ENCODE results near the gene BANK1. TPM values are rescaled to one million over a fixed set of nuclear protein-coding genes. Genes with fewer than 3 reads are reported as not detected.

BANK1 gene
- total RNA-seq, 1 experiment from 2014 or later = 3.3 TPM

GRCh38 chr4:101857176-101857575, 66.6 kb downstream of the BANK1 start:
- Histone ChIP-seq H3K9me3 (ENCODE audit: control insufficient read depth, insufficient read depth, low read depth, low read length) (no peaks in the 10 kb centered on the region), H3K36me3 (ENCODE audit: control insufficient read depth, insufficient read depth, low read length) (no peaks in the 10 kb centered on the region), H3K4me1 (ENCODE audit: control insufficient read depth, insufficient read depth, low read length) (no peaks in the 10 kb centered on the region), H3K27ac (ENCODE audit: low read length) (no peak overlapping the region), H3K4me3 (ENCODE audit: low read depth in 2 of 2, low read length in 2 of 2) (no peak overlapping the region), H3K27me3 (ENCODE audit: control insufficient read depth, insufficient read depth, low read length) (no peaks in the 10 kb centered on the region)
- in situ Hi-C loops (cut with HindIII; ENCODE audit: low pct_unique_long_range_greater_than_20kb, low sequenced_read_pairs) = no loop called here
- no peak for TF ChIP-seq SIN3A (IDR thresholded peaks at IDR 0.05; ENCODE audit: borderline replicate concordance, insufficient read depth, low read depth, low read length)
- TF ChIP-seq REST (IDR thresholded peaks at IDR 0.05; ENCODE audit: insufficient read depth in 1 of 2, low read depth in 2 of 2, low read length in 1 of 2) = no peak
- TF ChIP-seq TCF7L2 (IDR thresholded peaks at IDR 0.05; ENCODE audit: low read depth, low read length) = no peak
- no peak for TF ChIP-seq POLR2AphosphoS5 (IDR thresholded peaks at IDR 0.05; ENCODE audit: low read depth, low read length)
- no peak for TF ChIP-seq CTCF (IDR thresholded peaks at IDR 0.05)
- no TSS peak for BruUV-seq (replicated peaks)
- intact Hi-C loops (cut with micrococcal nuclease; ENCODE audit: unreplicated experiment) = no loop called here
- ATAC-seq = no peak
- ChIA-PET POLR2A (no interaction called here), CTCF (no interaction called here)
- no peak for DNase-seq (ENCODE audit: low read depth, low spot score)

DNA sequence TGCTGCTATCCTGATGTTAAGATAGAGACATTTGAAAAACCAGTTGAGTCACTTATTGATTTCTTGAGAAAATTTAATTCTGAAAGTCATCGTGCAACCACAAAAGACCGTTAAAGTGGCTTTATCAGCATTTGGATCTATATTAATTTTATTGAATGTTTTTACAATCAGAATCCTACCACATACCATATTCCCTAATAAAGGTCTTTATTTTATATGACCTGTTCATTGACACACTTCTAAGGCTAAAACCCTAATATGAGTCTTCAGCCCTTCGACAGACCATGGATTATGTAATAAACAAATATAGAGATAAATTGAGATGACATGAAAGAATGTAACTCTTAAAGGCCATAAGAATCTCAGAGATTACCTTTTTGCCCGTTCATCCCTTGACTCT, 68.1 kb downstream of the BANK1 start:
- ChIA-PET CTCF (no interaction called here), POLR2A (no interaction called here)
- Histone ChIP-seq H3K27ac (ENCODE audit: low read length) (no peak overlapping the region; the same call in 1 of the 2 replicates), H3K36me3 (ENCODE audit: control insufficient read depth, insufficient read depth, low read length) (no peaks in the 10 kb centered on the region), H3K9me3 (ENCODE audit: control insufficient read depth, insufficient read depth, low read depth, low read length) (no peaks in the 10 kb centered on the region), H3K4me3 (ENCODE audit: low read depth in 2 of 2, low read length in 2 of 2) (no peak overlapping the region), H3K27me3 (ENCODE audit: control insufficient read depth, insufficient read depth, low read length) (no peaks in the 10 kb centered on the region), H3K4me1 (ENCODE audit: control insufficient read depth, insufficient read depth, low read length) (no peaks in the 10 kb centered on the region)
- BruUV-seq (replicated peaks) = no TSS peak
- ATAC-seq (no peak), DNase-seq (ENCODE audit: low read depth, low spot score) (no peak)
- in situ Hi-C loops (cut with HindIII; ENCODE audit: low pct_unique_long_range_greater_than_20kb, low sequenced_read_pairs) = no loop called here
- intact Hi-C loops (cut with micrococcal nuclease; ENCODE audit: unreplicated experiment) = no loop called here
- TF ChIP-seq CTCF (IDR thresholded peaks at IDR 0.05) = no peak
- no peak for TF ChIP-seq TCF7L2 (IDR thresholded peaks at IDR 0.05; ENCODE audit: low read depth, low read length)
- TF ChIP-seq POLR2AphosphoS5 (IDR thresholded peaks at IDR 0.05; ENCODE audit: low read depth, low read length) = no peak
- TF ChIP-seq SIN3A (IDR thresholded peaks at IDR 0.05; ENCODE audit: borderline replicate concordance, insufficient read depth, low read depth, low read length) = no peak
- TF ChIP-seq REST (IDR thresholded peaks at IDR 0.05; ENCODE audit: insufficient read depth in 1 of 2, low read depth in 2 of 2, low read length in 1 of 2) = no peak

Data from Panc1 (cell line).